ENCODE data around the gene ZSWIM1.

Gene ZSWIM1

DNA sequence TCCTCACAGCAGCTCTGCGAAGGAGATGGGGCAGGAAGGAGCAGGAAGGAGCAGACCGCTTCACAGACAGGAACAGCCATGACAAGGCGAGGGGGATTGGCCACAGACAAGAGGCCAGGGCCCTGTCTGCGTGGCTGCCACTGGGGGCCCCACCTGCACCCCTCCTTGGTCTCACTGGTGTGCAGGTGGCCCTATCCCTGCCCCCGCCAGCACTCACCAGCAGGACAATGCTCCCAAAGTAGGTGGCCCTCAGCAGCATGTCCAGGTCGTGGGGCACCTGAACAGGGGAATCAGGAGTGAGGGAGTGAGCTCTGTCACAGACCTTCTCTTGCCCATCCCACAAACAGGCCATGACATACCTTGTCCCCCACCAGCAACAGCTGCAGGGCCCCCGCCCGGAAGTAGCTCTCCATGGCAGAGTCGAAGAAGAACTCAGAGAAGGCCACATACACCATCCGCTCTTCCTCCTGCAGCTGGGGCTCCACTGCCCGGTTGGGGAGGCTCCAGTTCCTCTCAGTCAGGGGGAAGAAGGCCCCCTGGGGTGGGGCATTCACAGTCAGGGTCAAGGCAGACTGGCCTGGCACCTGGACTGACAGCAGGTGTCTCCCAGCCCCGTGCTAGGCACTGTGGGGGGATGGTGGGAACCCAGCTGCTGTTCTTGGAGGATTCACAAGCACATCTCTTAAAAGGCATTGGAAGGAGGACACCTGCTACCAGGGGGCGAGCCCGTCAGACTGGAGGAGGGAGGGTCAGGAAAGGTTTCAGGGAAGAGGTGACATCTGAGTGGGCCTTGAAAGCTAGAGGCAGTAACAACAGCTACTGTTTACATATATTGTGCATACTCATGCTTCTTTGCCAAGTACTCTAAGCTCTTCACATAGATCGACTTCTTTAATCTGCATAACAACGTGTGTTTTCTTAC, 23.8 kb downstream of the ZSWIM1 start:
- DNase-seq (ENCODE audit: insufficient read length) (no peak), FAIRE-seq (no peak)
- TF ChIP-seq TAF1 (IDR thresholded peaks at IDR 0.05; ENCODE audit: borderline replicate concordance, low read depth, low read length) (no peak), POLR2AphosphoS5 (IDR thresholded peaks at IDR 0.05; ENCODE audit: low read depth, low read length) (no peak), POLR2A (IDR thresholded peaks at IDR 0.05; ENCODE audit: low read depth, low read length) (no peak)

DNA sequence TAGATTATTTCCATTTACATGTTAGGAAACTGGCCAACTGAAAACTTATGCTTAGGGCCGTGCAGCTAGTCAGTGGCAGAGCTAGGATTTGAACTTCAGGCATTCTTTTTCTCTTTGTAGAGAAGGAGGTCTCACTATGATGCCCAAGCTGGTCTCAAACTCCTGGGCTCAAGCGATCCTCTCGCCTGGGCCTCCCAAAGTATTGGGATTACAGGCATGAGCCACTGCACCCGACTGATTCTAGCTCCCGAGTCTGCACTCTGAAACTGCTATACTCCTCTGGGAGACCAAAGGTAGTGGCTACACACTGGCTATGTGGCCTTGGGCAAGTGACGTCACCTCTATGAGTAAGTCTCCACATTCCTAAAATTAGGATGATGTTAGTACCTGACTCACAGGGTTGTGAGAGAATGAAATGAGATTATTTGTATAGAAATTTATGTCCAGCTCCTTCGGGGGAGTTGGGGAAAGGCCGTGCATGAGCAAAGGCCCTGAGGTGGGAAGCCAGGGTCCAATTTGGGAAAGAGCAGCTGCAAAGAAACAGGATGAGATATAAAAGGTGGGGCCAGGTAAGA, 24.6 kb downstream of the ZSWIM1 start:
- DNase-seq (ENCODE audit: insufficient read length) (no peak), FAIRE-seq (no peak)
- TF ChIP-seq POLR2A (IDR thresholded peaks at IDR 0.05; ENCODE audit: low read depth, low read length) (no peak), TAF1 (IDR thresholded peaks at IDR 0.05; ENCODE audit: borderline replicate concordance, low read depth, low read length) (no peak), POLR2AphosphoS5 (IDR thresholded peaks at IDR 0.05; ENCODE audit: low read depth, low read length) (no peak)

DNA sequence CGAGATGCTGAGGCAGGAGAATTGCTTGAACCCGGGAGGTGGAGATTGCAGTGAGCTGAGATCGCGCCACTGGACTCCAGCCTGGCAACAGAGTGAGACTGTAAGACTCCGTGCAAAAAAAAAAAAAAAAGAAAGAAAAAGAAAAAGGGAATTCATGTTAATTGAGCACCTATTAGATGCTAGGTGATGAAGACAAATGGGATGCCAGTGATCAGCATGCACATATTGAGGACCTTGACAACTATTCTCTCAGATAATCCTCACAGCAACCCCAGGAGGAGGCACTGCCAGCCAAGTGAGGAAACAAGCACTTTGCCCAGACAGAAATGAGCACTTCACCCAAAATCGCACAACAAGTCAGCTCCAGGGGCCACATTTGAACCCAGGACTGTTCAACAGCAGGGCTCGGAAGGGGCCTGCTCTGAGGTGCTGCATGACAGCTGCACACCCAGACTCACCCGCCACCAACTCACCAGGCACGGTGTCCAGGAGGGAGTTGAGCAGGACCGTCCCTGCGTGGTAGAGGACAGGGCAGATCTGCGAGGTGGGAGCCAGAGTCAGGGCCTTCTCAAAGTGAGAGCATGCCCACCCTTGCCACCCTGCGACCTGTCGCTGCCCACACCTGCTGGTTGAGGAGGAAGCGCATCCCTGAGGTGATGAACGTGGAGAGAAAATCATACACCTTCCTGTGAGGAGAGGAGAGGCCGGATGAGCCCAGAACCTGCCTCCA, 26.4 kb downstream of the ZSWIM1 start:
- FAIRE-seq (no peak), DNase-seq (ENCODE audit: insufficient read length) (no peak)
- TF ChIP-seq POLR2AphosphoS5 (IDR thresholded peaks at IDR 0.05; ENCODE audit: low read depth, low read length), result no peak
- TF ChIP-seq TAF1 (IDR thresholded peaks at IDR 0.05; ENCODE audit: borderline replicate concordance, low read depth, low read length), result no peak
- TF ChIP-seq POLR2A (IDR thresholded peaks at IDR 0.05; ENCODE audit: low read depth, low read length), result no peak

DNA sequence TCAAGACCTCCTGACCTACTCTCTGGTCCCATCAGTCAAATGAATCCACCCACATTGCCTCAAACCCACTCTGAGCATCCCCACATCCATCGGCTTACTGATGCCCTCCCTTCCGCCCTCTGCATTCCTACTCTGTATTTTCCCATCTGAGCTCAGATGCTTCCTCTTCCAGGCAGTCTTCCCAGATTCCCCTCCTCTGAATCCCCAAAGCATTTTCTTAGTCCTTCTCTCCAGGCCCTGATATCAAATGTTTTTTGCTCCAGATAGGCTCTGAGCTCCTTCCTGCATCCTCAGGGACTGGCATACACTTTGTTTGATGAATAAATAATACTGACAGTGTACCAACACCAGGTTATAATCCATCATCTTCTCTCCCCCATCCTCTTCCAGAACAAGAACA, 27.1 kb downstream of the ZSWIM1 start:
- no peak for FAIRE-seq
- DNase-seq (ENCODE audit: insufficient read length), result no peak
- TF ChIP-seq TAF1 (IDR thresholded peaks at IDR 0.05; ENCODE audit: borderline replicate concordance, low read depth, low read length) (no peak), POLR2AphosphoS5 (IDR thresholded peaks at IDR 0.05; ENCODE audit: low read depth, low read length) (no peak), POLR2A (IDR thresholded peaks at IDR 0.05; ENCODE audit: low read depth, low read length) (no peak)

DNA sequence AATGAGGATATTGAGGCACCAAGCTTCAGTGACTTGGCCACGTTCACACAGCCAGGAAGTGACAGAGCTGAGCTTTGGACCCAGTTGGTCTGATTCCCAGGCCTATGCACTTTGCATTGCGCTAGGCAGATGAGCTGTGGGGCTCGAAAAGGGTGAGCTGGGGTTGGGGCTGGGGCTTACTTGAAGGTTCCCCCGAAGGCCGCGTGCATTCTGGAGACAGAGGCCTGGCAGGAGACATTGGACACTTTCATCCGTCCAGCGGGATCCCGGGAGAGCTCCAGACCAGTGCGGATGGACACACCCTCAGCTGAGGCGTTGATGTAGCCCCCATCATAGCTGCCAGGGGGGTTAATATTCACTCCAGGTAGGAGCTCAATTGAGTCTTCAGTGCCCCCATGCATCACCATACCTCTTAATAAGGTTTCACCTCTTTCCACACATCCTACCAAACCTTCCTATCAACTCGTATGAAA, 28.3 kb downstream of the ZSWIM1 start:
- no peak for TF ChIP-seq TAF1 (IDR thresholded peaks at IDR 0.05; ENCODE audit: borderline replicate concordance, low read depth, low read length)
- FAIRE-seq (no peak), DNase-seq (ENCODE audit: insufficient read length) (no peak)

DNA sequence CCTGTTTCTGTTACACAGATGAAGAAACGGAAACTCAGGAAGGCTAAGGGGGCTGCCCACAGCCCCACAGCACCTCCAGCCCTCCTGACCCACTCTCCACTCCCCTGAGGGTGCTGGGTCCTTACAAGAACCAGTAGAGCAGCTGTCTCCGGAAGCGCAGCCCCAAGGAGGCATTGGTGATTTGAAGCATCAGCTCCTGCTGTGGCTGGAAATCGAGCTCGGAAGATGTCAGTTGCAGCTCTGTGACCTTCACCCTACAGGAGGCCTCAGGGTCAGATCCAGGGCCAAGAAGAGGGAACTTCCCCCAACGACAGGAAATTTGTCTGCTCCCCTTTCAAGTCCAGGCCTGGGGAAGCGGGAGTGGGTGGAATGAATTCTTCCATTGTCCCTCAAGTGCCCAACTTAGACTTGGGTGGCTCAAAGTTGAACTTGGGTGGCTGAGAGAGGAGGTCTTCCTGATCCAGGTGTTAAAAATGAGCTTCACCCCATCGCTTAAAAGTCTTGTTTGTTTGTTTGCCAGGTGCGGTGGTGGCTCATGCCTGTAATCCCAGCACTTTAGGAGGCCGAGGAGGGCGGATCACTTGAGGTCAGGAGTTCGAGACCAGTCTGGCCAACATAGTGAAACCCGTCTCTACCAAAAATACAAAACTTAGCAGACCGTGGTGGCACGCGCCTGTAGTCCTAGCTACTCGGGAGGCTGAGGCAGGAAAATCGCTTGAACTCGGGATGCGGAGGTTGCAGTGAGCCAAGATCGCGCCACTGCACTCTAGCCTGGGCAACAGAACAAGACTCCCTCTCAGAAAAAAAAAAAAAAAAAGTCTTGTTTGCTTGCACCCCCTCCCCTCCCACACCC, 29.0 kb downstream of the ZSWIM1 start:
- no peak for FAIRE-seq
- TF ChIP-seq POLR2AphosphoS5 (IDR thresholded peaks at IDR 0.05; ENCODE audit: low read depth, low read length), result no peak
- TF ChIP-seq POLR2A (IDR thresholded peaks at IDR 0.05; ENCODE audit: low read depth, low read length), result no peak
- no peak for TF ChIP-seq TAF1 (IDR thresholded peaks at IDR 0.05; ENCODE audit: borderline replicate concordance, low read depth, low read length)

DNA sequence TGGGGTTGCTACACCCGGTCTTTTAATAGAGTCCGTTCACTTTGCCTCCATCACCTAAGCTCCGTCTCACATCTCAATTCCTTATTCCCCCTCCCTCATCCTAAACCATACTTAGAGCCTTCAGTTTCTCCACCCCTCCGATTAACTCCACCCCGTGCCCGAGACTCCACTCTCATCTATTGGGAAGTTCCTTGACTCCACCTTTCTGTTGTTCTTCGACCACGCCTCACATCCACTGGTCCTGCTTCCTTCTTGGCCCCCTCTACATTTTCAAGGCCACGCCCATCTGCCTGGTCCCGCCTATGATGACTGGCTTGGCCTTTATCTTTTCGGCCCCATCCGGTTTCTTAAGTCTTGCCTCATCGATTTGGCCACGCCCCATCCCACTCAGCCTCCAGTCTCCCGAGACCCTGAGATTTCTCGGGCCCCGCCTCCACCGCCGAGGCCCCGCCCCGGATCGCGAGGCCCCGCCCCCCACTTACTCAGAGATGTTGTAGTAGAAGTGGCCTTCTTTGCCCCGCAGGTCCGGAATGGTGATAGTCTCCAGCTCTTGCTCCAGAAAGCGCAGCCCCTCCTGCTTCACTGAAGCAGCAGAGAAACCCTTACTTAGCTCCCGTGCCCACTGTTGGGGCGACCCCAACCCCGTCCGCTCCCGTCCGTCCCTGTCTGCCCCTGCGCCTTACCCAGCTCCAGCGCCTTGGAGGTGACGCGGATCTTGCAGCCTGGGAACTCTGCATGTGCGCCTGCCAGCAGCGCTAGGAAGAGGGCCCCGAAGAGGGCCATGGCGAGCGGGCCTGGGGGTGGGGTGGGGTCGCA, 29.9 kb downstream of the ZSWIM1 start:
- TF ChIP-seq POLR2A (IDR thresholded peaks at IDR 0.05; ENCODE audit: low read depth, low read length) (peak; percentile 55; the same call in 1 of the 2 replicates), TAF1 (IDR thresholded peaks at IDR 0.05; ENCODE audit: borderline replicate concordance, low read depth, low read length) (peak; percentile 73; the same call in 1 of the 2 replicates), POLR2AphosphoS5 (IDR thresholded peaks at IDR 0.05; ENCODE audit: low read depth, low read length) (peak; percentile 61)
- DNase-seq (ENCODE audit: insufficient read length), result peak; percentile 95
- peak; percentile 89 for FAIRE-seq

More for the DNA sequence above, 29.0 kb downstream of the ZSWIM1 start:
- no peak for DNase-seq (ENCODE audit: insufficient read length)

DNA sequence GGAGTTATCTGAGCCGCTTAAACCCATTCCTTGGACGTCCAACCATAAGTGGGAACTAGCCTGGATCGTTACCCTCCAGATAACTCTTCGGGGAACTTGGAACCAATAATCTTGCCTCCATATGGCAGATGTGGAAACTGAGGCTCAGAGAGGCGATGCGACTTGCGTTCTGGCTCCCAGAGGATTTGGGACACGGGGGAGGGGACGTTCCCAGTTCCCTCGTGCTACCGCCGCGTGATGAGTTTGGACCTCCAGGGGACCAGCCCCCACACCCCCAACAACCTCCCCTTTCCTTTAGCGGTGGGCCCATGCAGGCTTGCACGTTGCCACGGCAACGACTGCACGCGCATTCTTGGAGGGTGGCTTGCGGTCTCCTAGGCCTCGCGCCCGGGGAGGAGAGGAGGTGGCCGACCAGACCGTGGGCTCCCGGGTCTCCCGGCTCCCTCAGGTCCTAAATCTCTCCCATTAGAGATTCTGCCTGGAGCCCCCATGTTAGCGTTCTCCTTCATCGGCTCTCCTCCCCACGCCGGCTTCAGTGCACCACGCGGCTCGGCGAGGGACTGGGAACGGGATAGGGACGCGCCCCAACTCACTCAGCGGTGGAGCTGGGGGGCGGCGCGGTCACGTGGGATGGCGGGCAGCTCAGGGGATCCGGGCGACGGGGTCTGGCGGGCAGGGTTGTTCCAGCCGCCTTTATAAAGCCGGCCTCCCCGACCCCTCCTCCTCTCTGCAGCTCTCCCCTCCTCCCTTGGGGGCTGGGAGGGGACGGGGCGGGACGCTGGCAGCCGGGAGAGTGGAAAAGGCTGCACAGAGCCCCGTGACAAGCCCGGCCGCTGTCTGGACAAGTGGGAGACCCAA, 30.7 kb downstream of the ZSWIM1 start, which contains the start of gene PLTP:
PLTP (minus strand) TSS at position 670 of the 858 bp plus-strand sequence. CDS start 703 bp downstream, outside the sequence.
- no peak for FAIRE-seq
- no peak for DNase-seq (ENCODE audit: insufficient read length)
- TF ChIP-seq POLR2A (IDR thresholded peaks at IDR 0.05; ENCODE audit: low read depth, low read length) (no peak), TAF1 (IDR thresholded peaks at IDR 0.05; ENCODE audit: borderline replicate concordance, low read depth, low read length) (no peak), POLR2AphosphoS5 (IDR thresholded peaks at IDR 0.05; ENCODE audit: low read depth, low read length) (no peak)

DNA sequence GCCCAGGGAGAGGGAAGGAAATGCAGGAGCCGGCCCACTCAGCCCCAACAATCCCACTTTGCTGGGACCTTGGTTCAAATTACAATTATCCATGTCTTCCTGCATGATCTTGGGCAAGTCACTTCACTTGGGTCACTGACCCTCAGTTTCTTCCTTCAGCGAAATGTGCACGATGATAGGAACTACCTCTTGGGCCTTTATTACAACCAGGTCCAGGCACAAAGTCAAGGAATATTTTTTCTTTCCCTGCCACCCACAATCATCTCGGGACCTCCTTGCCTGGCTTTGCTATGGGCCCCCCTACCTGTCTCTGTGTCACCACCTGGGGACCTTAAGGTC, 31.3 kb downstream of the ZSWIM1 start:
- DNase-seq (ENCODE audit: insufficient read length), result no peak
- no peak for FAIRE-seq
- TF ChIP-seq POLR2A (IDR thresholded peaks at IDR 0.05; ENCODE audit: low read depth, low read length) (no peak), TAF1 (IDR thresholded peaks at IDR 0.05; ENCODE audit: borderline replicate concordance, low read depth, low read length) (no peak), POLR2AphosphoS5 (IDR thresholded peaks at IDR 0.05; ENCODE audit: low read depth, low read length) (no peak)

Measured in GM12892 (cell line).